Measurements from ENCODE around the gene RBMX2. TPM values are rescaled to one million over a fixed set of nuclear protein-coding genes. Genes with fewer than 3 reads are reported as not detected.

RBMX2 gene
- total and polyA plus RNA-seq, 7 donors = 16.0 to 25.2 (median 18.9) TPM

DNA sequence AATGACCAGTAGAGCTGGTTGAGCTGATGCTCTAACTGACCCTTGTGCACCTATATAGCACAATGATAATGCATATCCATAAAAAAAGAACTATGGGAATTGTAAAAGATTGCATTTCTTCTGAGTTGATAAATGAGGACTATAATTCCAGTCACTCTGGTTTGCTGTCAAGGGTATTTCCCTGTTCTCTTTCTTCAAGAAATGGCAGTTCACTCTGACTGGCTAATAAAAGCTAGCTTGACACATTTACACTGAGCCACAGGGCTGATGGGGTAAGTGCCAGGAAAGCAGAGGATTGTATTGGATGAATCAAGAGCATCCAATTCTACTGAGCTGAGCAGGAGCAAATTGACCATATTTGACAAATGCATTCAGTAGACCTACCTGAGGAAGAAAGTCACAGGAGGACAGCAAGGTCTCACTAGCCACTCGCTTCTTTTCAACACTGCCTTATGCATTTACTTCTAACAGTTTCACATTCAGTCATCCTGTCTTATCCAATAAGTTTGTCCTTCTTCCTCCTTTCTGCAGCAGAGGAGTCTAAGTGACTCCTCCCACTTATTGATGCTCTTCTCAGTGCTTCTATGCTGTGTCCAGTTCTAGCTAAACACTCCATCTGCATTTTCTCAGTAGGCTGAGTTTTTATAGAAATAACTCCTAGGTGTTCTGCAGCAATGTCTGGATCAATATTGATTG is 43.0 kb downstream of the RBMX2 start:
- DNase-seq = no peak
- TF ChIP-seq, protein P1, sequence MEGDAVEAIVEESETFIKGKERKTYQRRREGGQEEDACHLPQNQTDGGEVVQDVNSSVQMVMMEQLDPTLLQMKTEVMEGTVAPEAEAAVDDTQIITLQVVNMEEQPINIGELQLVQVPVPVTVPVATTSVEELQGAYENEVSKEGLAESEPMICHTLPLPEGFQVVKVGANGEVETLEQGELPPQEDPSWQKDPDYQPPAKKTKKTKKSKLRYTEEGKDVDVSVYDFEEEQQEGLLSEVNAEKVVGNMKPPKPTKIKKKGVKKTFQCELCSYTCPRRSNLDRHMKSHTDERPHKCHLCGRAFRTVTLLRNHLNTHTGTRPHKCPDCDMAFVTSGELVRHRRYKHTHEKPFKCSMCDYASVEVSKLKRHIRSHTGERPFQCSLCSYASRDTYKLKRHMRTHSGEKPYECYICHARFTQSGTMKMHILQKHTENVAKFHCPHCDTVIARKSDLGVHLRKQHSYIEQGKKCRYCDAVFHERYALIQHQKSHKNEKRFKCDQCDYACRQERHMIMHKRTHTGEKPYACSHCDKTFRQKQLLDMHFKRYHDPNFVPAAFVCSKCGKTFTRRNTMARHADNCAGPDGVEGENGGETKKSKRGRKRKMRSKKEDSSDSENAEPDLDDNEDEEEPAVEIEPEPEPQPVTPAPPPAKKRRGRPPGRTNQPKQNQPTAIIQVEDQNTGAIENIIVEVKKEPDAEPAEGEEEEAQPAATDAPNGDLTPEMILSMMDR (IDR thresholded peaks at IDR 0.05) = no peak
- TF ChIP-seq EP300 (IDR thresholded peaks at IDR 0.05) (no peak), POLR2A (IDR thresholded peaks at IDR 0.05) (no peak), POLR2AphosphoS5 (IDR thresholded peaks at IDR 0.05) (no peak)
- Histone ChIP-seq H3K36me3 (no peaks in the 10 kb centered on the region), H3K27me3 (no peaks in the 10 kb centered on the region), H3K4me3 (no peak overlapping the region), H3K27ac (no peak overlapping the region), H3K9me3 (no peaks in the 10 kb centered on the region), H3K4me1 (no peaks in the 10 kb centered on the region)
- intact Hi-C loops (cut with DNase I) = no loop called here
- 71 to 84% methylated on average over 1 of the region's 1 CpG for WGBS, 2 donors

DNA sequence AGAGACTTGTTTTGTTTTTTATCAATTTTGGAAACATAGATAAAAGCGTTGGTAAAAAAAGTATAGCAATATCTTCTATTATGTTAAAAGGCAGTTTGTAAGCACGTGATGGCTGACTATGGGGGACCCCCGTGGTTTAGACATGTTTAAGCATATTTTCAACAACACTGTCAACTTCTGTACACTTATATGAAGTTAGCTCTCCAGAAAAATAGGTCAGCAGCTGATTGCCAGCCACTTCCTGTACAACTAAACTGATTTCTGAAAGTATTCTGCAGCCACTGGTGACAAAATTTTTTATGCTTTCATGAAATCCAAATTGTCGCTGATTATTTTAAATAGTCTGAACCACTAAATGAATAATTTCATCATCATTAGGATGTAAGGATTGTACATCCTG is 45.2 kb downstream of the RBMX2 start:
- DNase-seq = no peak
- H3K36me3 ChIP-seq = no peaks in the 10 kb centered on the region
- no peaks in the 10 kb centered on the region for H3K4me1 ChIP-seq
- WGBS, 2 donors = 48 to 58% methylated on average over 4 of the region's 4 CpGs
- no peak overlapping the region for H3K27ac ChIP-seq
- intact Hi-C loops (cut with DNase I) = no loop called here
- H3K27me3 ChIP-seq = no peaks in the 10 kb centered on the region
- no peaks in the 10 kb centered on the region for H3K9me3 ChIP-seq
- H3K4me3 ChIP-seq = no peak overlapping the region
- TF ChIP-seq EP300 (IDR thresholded peaks at IDR 0.05) (no peak), POLR2AphosphoS5 (IDR thresholded peaks at IDR 0.05) (no peak), POLR2A (IDR thresholded peaks at IDR 0.05) (no peak)
- TF ChIP-seq, protein P1 (IDR thresholded peaks at IDR 0.05) = no peak

Other genes starting within 250 kb of the RBMX2 start
- 10 to 100 TPM in 3 of 4 donors, 1 to 10 TPM in 1; 9.7 to 19.8 (median 14.2) TPM for gene AIFM1, start 236.1 kb upstream of the RBMX2 start, total RNA-seq
- gene AIFM1, start 236.1 kb upstream of the RBMX2 start, polyA plus RNA-seq = 10 to 100 TPM; 27.0 to 55.9 (median 47.4) TPM
- 1 to 10 TPM in 2 of 4 donors, not detected in 2; 1.2 to 1.3 TPM for gene RAB33A, start 230.0 kb upstream of the RBMX2 start, total RNA-seq
- 1 to 10 TPM in 2 of 3 donors, not detected in 1; 1.2 to 3.8 TPM for gene RAB33A, start 230.0 kb upstream of the RBMX2 start, polyA plus RNA-seq
- gene ZNF280C, start 133.1 kb upstream of the RBMX2 start, total RNA-seq = 1 to 10 TPM; 5.3 to 6.4 (median 5.7) TPM
- gene ZNF280C, start 133.1 kb upstream of the RBMX2 start, polyA plus RNA-seq = 1 to 10 TPM in 1 of 3 donors, under 1 TPM in 2; under 0.01 to 1.2 (median 0.92) TPM
- gene SLC25A14, start 62.1 kb upstream of the RBMX2 start, total RNA-seq = 10 to 100 TPM in 3 of 4 donors, 1 to 10 TPM in 1; 8.6 to 16.8 (median 11.6) TPM
- 10 to 100 TPM in 1 of 3 donors, 1 to 10 TPM in 2; 4.4 to 10.0 (median 4.8) TPM for gene SLC25A14, start 62.1 kb upstream of the RBMX2 start, polyA plus RNA-seq
- not detected for gene GPR119, start 16.3 kb upstream of the RBMX2 start, total RNA-seq
- not detected for gene GPR119, start 16.3 kb upstream of the RBMX2 start, polyA plus RNA-seq

All from sigmoid colon (tissue), 7 donors.